WERI-Rb-1 (cell line): ENCODE results near the gene SZT2.

Experiments
- DNase-seq: peaks from one replicate; pipeline ENCODE4 v3.0.0-alpha.2; 2020
- H3K27ac ChIP-seq: fragments of 250-450 bp; sonication (Bioruptor Pico); 2 replicates; pipeline ENCODE4 v1.5.1; 2020; ENCODE audit warnings: mild to moderate bottlenecking, moderate library complexity
- H3K27me3 ChIP-seq: fragments of 250-450 bp; sonication (Bioruptor Pico); 2 replicates; pipeline ENCODE4 v1.5.1; 2021; ENCODE audit warnings: mild to moderate bottlenecking, low read depth, moderate library complexity; ENCODE audit not compliant: insufficient read depth, severe bottlenecking
- H3K36me3 ChIP-seq: fragments of 250-450 bp; sonication (Bioruptor Pico); 2 replicates; pipeline ENCODE4 v1.5.1; 2020; ENCODE audit warnings: mild to moderate bottlenecking, moderate library complexity
- H3K4me3 ChIP-seq: 2 replicates; pipeline ENCODE4 v1.5.1; 2011; ENCODE audit warnings: low read depth, mild to moderate bottlenecking, control low read depth, low read length
- H3K9me3 ChIP-seq: fragments of 250-450 bp; sonication (Bioruptor Pico); 2 replicates; pipeline ENCODE4 v1.5.1; 2021; ENCODE audit warnings: mild to moderate bottlenecking, moderate library complexity; ENCODE audit not compliant: severe bottlenecking
- TF ChIP-seq, protein P1 (sequence below): IDR thresholded peaks from 2 replicates; pipeline ENCODE4 v1.5.1; 2011; ENCODE audit warnings: low read depth, mild to moderate bottlenecking, control low read depth, inconsistent platforms, low read length

SZT2 gene

DNA sequence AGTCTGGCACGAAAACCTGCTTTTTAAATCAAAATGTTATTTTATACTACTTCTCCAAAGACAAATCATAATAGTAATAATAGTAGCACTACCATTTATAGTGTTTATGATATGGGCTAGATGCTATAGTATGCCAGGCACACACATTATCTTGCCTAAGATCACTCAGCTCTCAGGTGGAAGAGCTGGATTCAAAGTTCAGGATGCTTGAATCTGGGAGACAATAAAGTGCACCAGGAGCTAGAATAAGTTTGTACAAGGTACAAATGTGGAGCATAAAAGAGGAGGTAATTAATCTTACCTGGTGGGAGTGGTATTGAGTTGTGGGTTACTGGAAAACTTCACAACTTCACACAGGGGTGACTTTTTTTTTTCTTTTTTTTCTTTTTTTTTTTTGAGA is 11.9 kb upstream of the SZT2 start:
- H3K9me3 ChIP-seq, result no peaks in the 10 kb centered on the region
- H3K4me3 ChIP-seq, result no peak overlapping the region
- H3K36me3 ChIP-seq, result peaks cover 6% of the 10 kb centered on the region
- DNase-seq, result no peak
- no peak overlapping the region for H3K27ac ChIP-seq
- TF ChIP-seq, protein P1, sequence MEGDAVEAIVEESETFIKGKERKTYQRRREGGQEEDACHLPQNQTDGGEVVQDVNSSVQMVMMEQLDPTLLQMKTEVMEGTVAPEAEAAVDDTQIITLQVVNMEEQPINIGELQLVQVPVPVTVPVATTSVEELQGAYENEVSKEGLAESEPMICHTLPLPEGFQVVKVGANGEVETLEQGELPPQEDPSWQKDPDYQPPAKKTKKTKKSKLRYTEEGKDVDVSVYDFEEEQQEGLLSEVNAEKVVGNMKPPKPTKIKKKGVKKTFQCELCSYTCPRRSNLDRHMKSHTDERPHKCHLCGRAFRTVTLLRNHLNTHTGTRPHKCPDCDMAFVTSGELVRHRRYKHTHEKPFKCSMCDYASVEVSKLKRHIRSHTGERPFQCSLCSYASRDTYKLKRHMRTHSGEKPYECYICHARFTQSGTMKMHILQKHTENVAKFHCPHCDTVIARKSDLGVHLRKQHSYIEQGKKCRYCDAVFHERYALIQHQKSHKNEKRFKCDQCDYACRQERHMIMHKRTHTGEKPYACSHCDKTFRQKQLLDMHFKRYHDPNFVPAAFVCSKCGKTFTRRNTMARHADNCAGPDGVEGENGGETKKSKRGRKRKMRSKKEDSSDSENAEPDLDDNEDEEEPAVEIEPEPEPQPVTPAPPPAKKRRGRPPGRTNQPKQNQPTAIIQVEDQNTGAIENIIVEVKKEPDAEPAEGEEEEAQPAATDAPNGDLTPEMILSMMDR, result no peak
- no peaks in the 10 kb centered on the region for H3K27me3 ChIP-seq

DNA sequence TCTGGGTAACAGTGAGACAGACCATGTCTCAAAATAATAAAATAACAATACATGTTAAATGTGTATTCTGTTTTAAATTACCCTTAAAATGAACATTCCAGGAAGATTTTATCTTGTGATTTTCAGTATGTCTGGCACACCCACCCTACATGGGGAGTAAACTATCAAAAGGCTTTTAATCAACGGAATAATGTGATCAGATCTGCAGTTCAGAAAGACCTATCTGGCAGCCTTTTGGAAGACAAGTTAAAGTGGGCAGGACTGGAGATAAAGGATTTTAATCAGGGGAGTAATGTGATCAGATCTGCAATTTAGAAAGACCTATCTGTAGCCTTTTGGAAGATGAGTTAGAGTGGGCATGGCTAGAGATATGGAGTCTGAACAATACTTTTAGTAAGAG is 10.2 kb upstream of the SZT2 start:
- no peak overlapping the region for H3K4me3 ChIP-seq
- TF ChIP-seq, protein P1, result no peak

DNA sequence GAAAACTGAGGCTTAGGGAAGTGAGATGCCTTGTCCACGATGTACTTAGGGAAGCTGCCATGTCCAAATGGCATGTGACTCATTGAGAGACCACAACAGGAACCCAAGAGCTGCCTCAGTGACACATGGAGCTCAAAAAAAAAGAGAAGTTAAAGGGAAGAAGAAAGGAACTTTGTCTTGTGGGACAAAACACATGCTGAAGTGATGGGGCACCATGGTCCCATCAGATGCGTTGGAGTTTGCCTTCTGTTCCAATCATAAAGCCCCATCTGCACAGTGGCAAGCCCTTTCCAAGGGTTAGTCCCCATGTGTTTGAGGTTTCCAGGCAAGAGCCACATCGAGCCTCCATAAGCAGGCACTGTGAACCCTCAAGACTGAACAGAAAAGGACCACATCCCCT is 8.1 kb upstream of the SZT2 start:
- H3K27me3 ChIP-seq, result no peaks in the 10 kb centered on the region
- no peak for DNase-seq
- H3K27ac ChIP-seq, result peak overlapping the region; percentile 97
- no peak overlapping the region for H3K4me3 ChIP-seq
- H3K36me3 ChIP-seq, result peaks cover 44% of the 10 kb centered on the region
- no peaks in the 10 kb centered on the region for H3K9me3 ChIP-seq
- TF ChIP-seq, protein P1, result no peak

More for the DNA sequence above, 10.2 kb upstream of the SZT2 start:
- DNase-seq, result no peak
- Histone ChIP-seq H3K27me3 (no peaks in the 10 kb centered on the region), H3K27ac (no peak overlapping the region), H3K9me3 (no peaks in the 10 kb centered on the region), H3K36me3 (peaks cover 22% of the 10 kb centered on the region)

DNA sequence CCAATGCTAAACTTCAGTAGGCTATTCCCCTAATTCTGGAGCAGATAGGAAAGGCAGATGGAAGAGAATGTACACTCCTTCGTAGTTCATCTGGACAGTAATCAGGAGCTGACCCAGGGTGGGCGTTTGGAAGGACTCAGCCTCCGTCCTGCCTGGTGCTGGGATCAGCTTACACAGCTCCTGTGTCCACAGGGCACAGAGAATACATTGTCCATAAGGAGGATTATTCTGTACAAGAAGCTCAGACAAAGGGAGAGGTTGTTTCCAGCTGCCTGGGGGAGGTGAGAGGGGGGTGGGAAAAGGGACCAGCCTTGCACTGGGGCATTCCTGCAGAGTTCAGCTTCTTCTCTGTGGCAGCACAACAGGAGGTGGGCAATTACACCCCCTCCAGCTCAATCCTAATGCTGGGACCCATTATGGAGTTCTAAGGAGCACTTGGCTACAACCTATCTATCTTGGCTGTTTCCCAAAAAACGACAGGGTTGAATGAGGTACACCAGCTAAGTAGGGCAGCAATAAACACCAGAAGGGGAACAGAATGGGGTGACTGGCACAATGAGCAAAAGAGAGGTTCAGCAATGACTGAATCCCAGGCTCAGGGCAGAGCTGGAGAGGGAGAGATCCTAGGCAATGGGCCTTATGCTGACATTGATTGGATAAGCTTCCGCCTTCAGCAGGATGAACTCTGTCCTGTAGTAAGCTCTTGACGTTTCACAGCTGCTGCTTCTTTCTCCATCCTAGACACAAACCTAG is 7.5 kb upstream of the SZT2 start:
- peak overlapping the region; percentile 5; the same call in 1 of the 2 replicates for H3K4me3 ChIP-seq
- peak overlapping the region; percentile 97 for H3K27ac ChIP-seq
- H3K36me3 ChIP-seq, result peaks cover 50% of the 10 kb centered on the region
- H3K27me3 ChIP-seq, result no peaks in the 10 kb centered on the region
- H3K9me3 ChIP-seq, result no peaks in the 10 kb centered on the region
- TF ChIP-seq, protein P1, result no peak
- peak; percentile 77 for DNase-seq

DNA sequence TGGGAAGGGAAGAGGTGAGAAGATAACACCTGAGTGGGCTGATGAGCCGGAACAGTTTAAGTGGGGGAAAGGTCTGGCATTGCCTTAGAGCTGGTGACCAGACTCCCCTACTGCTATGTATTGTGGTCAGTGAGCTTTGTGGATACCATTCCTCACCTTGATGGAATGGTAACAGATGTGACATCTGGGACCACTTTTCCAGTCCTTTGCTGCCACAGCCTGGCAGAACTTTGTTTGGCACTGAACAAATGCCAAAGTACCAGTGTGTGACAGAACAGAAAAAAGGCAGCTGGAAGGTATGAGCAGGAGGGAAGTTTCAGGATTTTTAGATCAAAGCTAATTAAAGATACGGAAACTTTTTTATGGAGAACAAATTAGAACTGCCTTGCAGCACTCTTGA is 6.2 kb upstream of the SZT2 start:
- TF ChIP-seq, protein P1, result no peak
- Histone ChIP-seq H3K36me3 (peaks cover 57% of the 10 kb centered on the region), H3K4me3 (no peak overlapping the region), H3K27ac (peak overlapping the region; percentile 97), H3K9me3 (no peaks in the 10 kb centered on the region), H3K27me3 (no peaks in the 10 kb centered on the region)
- no peak for DNase-seq

DNA sequence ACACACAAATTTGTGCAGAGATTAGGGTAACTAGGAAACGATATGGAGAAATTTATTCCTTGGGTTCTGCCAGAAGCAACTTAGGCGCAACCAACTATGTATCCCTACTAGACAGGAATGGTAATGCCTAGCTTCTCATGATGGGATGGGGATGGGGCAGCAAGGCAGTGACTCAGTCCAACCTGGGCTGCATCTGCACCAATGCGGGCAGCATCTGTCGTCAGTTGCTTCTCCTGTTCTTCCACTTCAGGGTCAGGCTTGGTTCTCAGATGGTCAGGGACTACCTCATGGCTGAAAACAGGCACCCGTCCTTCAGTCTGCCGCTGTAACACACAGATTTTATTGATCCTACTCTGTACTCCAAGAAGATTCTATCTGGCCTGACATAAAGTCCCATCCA is 3.0 kb upstream of the SZT2 start:
- peaks cover 53% of the 10 kb centered on the region for H3K36me3 ChIP-seq
- H3K4me3 ChIP-seq, result no peak overlapping the region
- TF ChIP-seq, protein P1, result no peak
- no peak for DNase-seq
- H3K27me3 ChIP-seq, result no peaks in the 10 kb centered on the region
- no peaks in the 10 kb centered on the region for H3K9me3 ChIP-seq
- H3K27ac ChIP-seq, result no peak overlapping the region
